ENCODE results near the gene DPYD.

DPYD gene

GRCh38 chr1:97414682-97415312 is 506.0 kb downstream of the DPYD start:
- no peak for DNase-seq

- no peak for DNase-seq
Observed at GRCh38 chr1:97412737-97413136, 508.1 kb downstream of the DPYD start.

- DNase-seq: no peak
Observed at GRCh38 chr1:97412166-97412565, 508.7 kb downstream of the DPYD start.

- DNase-seq: no peak
Observed at GRCh38 chr1:97396463-97396862, 524.4 kb downstream of the DPYD start.

GRCh38 chr1:97392701-97393100 is 528.1 kb downstream of the DPYD start:
- DNase-seq: no peak

- DNase-seq: no peak
Observed at GRCh38 chr1:97385536-97386277, 535.1 kb downstream of the DPYD start.

GRCh38 chr1:97384294-97384968 is 536.4 kb downstream of the DPYD start:
- no peak for DNase-seq

- DNase-seq: no peak
Observed at GRCh38 chr1:97383797-97384196, 537.0 kb downstream of the DPYD start.

GRCh38 chr1:97382206-97382605 is 538.6 kb downstream of the DPYD start:
- no peak for DNase-seq

- no peak for DNase-seq
Observed at GRCh38 chr1:97379387-97380075, 541.3 kb downstream of the DPYD start.

GRCh38 chr1:97378596-97378995 is 542.2 kb downstream of the DPYD start:
- DNase-seq: no peak

GRCh38 chr1:97377432-97378034 is 543.3 kb downstream of the DPYD start:
- no peak for DNase-seq

GRCh38 chr1:97373000-97373399 is 547.8 kb downstream of the DPYD start:
- DNase-seq: no peak

GRCh38 chr1:97372531-97372930 is 548.3 kb downstream of the DPYD start:
- no peak for DNase-seq

- no peak for DNase-seq
Observed at GRCh38 chr1:97368296-97368695, 552.5 kb downstream of the DPYD start.

- DNase-seq: no peak
Observed at GRCh38 chr1:97366984-97367383, 553.9 kb downstream of the DPYD start.

- no peak for DNase-seq
Observed at GRCh38 chr1:97365026-97365425, 555.8 kb downstream of the DPYD start.

- DNase-seq: no peak
Observed at GRCh38 chr1:97364086-97364485, 556.7 kb downstream of the DPYD start.

GRCh38 chr1:97356309-97356708 is 564.5 kb downstream of the DPYD start:
- DNase-seq: no peak

GRCh38 chr1:97352936-97353382 is 567.9 kb downstream of the DPYD start:
- DNase-seq: no peak

- DNase-seq: no peak
Observed at GRCh38 chr1:97351846-97352245, 569.0 kb downstream of the DPYD start.

- no peak for DNase-seq
Observed at GRCh38 chr1:97350662-97351061, 570.2 kb downstream of the DPYD start.

GRCh38 chr1:97350241-97350640 is 570.6 kb downstream of the DPYD start:
- no peak for DNase-seq
